GM23338 (cell line): Measurements from ENCODE around the gene ST6GALNAC6. TPM values are rescaled to one million over a fixed set of nuclear protein-coding genes. Genes with fewer than 3 reads are reported as not detected.

Source experiments
- ATAC-seq: fragments of 200-7000 bp; cut with Tn5 transposase; 3 replicates; pipeline ENCODE4 v1.9.1; 2020
- DNase-seq: peaks from one replicate; pipeline ENCODE4 v3.0.0-alpha.2; 2015; ENCODE audit warnings: low spot score
- H2AFZ ChIP-seq: fragments of 200-600 bp; sonication (generic); 2 replicates; pipeline ENCODE4 v1.8.0; 2016; ENCODE audit warnings: antibody characterized with exemption, mild to moderate bottlenecking, moderate library complexity
- H3F3A ChIP-seq: fragments of 200-600 bp; sonication (generic); replicated peaks from 2 replicates; pipeline ENCODE4 v1.8.0; 2017; ENCODE audit warnings: antibody characterized with exemption, mixed run types, low read depth
- H3K27ac ChIP-seq: fragments of 200-600 bp; sonication (generic); 2 replicates; pipeline ENCODE4 v1.6.1; 2016; ENCODE audit warnings: low read depth
- H3K27me3 ChIP-seq: fragments of 200-600 bp; sonication (generic); 2 replicates; pipeline ENCODE4 v1.8.0; 2016; ENCODE audit warnings: mild to moderate bottlenecking, mixed run types, moderate library complexity; ENCODE audit not compliant: insufficient read depth
- H3K36me3 ChIP-seq: fragments of 200-600 bp; sonication (generic); 2 replicates; pipeline ENCODE4 v1.8.0; 2016; ENCODE audit warnings: mild to moderate bottlenecking; ENCODE audit not compliant: insufficient read depth
- H3K4me1 ChIP-seq: fragments of 200-600 bp; sonication (generic); 2 replicates; pipeline ENCODE4 v1.8.0; 2016; ENCODE audit warnings: mild to moderate bottlenecking, moderate library complexity; ENCODE audit not compliant: insufficient read depth
- H3K4me2 ChIP-seq: fragments of 200-600 bp; sonication (generic); 2 replicates; pipeline ENCODE4 v1.7.1; 2017; ENCODE audit warnings: mixed run types
- H3K4me3 ChIP-seq: fragments of 200-600 bp; sonication (generic); 2 replicates; pipeline ENCODE4 v1.6.1; 2016; ENCODE audit warnings: mixed run types
- H3K79me2 ChIP-seq: fragments of 200-600 bp; sonication (generic); replicated peaks from 2 replicates; pipeline ENCODE4 v1.8.0; 2017; ENCODE audit warnings: mild to moderate bottlenecking; ENCODE audit not compliant: insufficient read depth
- H3K9me2 ChIP-seq: fragments of 200-600 bp; sonication (generic); 2 replicates; pipeline ENCODE4 v1.8.0; 2017; ENCODE audit not compliant: insufficient read depth
- H4K20me1 ChIP-seq: fragments of 200-600 bp; sonication (generic); replicated peaks from 2 replicates; pipeline ENCODE4 v1.8.0; 2017; ENCODE audit warnings: mild to moderate bottlenecking; ENCODE audit not compliant: insufficient read depth
- H3K27ac Mint-ChIP-seq: 2 replicates; pipeline ENCODE4 v1.8.0; 2020; ENCODE audit warnings: inconsistent platforms, mild to moderate bottlenecking, moderate library complexity, mixed read lengths
- H3K27me3 Mint-ChIP-seq: 3 replicates; pipeline ENCODE4 v1.8.0; 2022; ENCODE audit warnings: low read depth, mild to moderate bottlenecking, moderate library complexity, mixed read lengths, inconsistent platforms; ENCODE audit not compliant: insufficient read depth, poor library complexity
- H3K36me3 Mint-ChIP-seq: 3 replicates; pipeline ENCODE4 v1.8.0; 2021; ENCODE audit warnings: low read depth, mild to moderate bottlenecking, inconsistent platforms, moderate library complexity, mixed read lengths
- H3K4me1 Mint-ChIP-seq: 3 replicates; pipeline ENCODE4 v1.8.0; 2020; ENCODE audit warnings: mild to moderate bottlenecking, inconsistent platforms, mixed read lengths
- H3K4me3 Mint-ChIP-seq: 3 replicates; pipeline ENCODE4 v1.8.0; 2021; ENCODE audit warnings: moderate library complexity, mild to moderate bottlenecking, inconsistent platforms, mixed read lengths
- H3K9me3 Mint-ChIP-seq: 3 replicates; pipeline ENCODE4 v1.8.0; 2020; ENCODE audit warnings: moderate library complexity, mild to moderate bottlenecking, inconsistent platforms, mixed read lengths
- CREB1 ChIP-seq: fragments of 250-450 bp; sonication (Bioruptor Pico); IDR thresholded peaks from 2 replicates; pipeline ENCODE4 v1.5.0; 2020; ENCODE audit warnings: low read depth, mild to moderate bottlenecking, moderate library complexity
- CTCF ChIP-seq, 2 experiments: fragments of 200-600 bp in 1 of 2; sonication (generic) in 1 of 2; conservative IDR thresholded peaks; 2 replicates each; pipeline versions ENCODE4 v1.5.1 to v1.6.1; 2016 to 2017; ENCODE audit warnings: antibody characterized with exemption in 2 of 2, low read depth in 2 of 2, mild to moderate bottlenecking in 2 of 2, moderate library complexity in 1 of 2
- EZH2 ChIP-seq: fragments of 200-600 bp; sonication (generic); IDR thresholded peaks from one replicate; pipeline ENCODE4 v1.8.0; 2017; ENCODE audit warnings: antibody characterized with exemption, mild to moderate bottlenecking, low read depth; ENCODE audit not compliant: unreplicated experiment
- POLR2AphosphoS5 ChIP-seq: IDR thresholded peaks from 2 replicates; pipeline ENCODE4 v1.6.1; 2016; ENCODE audit warnings: antibody characterized with exemption, low read depth
- REST ChIP-seq: IDR thresholded peaks from one replicate; pipeline ENCODE4 v1.6.1; 2018; ENCODE audit warnings: antibody characterized with exemption; ENCODE audit not compliant: unreplicated experiment
- ZNF331 ChIP-seq: fragments of 250-450 bp; sonication (Bioruptor Pico); IDR thresholded peaks from 2 replicates; pipeline ENCODE4 v1.5.0; 2020; ENCODE audit warnings: low read depth, mild to moderate bottlenecking, moderate library complexity
- polyA plus RNA-seq: library from polyadenylated mRNA; unstranded; fragments of >200 nt; fragmentation: Nextera tagmentation; extraction: Ambion mirVana; gene quantifications from 2 replicates; pipeline ENCODE4 v1.2.1, GENCODE V29; 2016
- total RNA-seq: library from RNA; depleted of rRNA; stranded (reverse); fragments of >200 nt; shearing (Covaris generic); gene quantifications from 2 replicates; pipeline ENCODE4 v1.2.3, GENCODE V29; 2014

The ST6GALNAC6 gene
- total and polyA plus RNA-seq, 2 experiments from 2014 or later = 20.7 to 39.2 TPM

DNA sequence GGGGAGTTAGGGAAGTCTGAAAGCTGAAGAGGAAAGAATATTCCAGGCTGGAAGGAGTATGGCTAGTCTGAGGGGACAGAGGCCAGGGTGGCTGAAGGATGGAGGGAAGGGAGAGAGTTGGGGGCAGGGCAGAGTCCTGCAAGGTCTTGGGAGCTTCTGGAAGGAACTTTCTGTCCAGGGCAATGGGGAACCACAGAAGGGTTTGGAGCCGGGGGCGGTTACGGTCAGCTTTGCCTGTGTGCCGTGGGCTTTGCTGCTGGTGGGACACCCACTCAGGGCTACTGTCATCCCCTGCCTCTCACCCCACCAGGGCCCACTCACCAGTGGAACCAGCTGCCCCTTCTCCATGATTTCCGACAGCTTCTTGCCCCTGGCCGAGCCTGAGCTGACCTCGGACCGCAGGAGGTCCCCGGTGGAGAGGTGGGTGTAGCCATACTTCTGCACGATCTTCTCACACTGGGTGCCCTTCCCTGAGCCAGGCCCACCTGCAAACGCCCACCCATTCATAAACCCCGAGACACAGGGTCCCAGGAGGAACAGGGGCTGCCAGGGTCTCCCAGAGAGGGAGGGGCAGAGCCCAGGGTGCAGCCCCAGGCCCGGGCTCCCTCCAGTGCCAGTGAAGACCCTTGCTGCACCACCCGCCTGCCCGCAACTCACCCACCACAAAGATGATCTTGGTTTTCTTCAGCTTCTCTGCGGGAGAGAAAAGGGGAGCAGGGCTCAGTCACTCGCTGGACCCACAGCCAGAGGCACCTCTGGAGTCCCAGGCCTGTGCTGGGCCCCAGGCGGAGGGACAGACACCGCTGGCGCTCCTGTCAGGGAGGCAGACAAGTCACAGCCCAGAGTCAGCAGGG lies 26.8 kb downstream of the ST6GALNAC6 start:
- Histone ChIP-seq H2AFZ (no peak overlapping the region), H4K20me1 (no peaks in the 10 kb centered on the region), H3K4me2 (no peak overlapping the region), H3K4me3 (no peak overlapping the region), H3K36me3 (no peaks in the 10 kb centered on the region), H3K27me3 (0 out of 2 replicates have a peak, but pooled peaks cover under 1% of the 10 kb centered on the region), H3K4me1 (no peaks in the 10 kb centered on the region; the same call in 1 of the 2 replicates), H3F3A (0 out of 2 replicates have a peak, but pooled peaks cover 3% of the 10 kb centered on the region), H3K9me2 (no peaks in the 10 kb centered on the region), H3K79me2 (no peaks in the 10 kb centered on the region), H3K27ac (no peak overlapping the region)
- no peak overlapping the region for H3K27ac Mint-ChIP-seq
- 0 out of 3 replicates have a peak, but pooled peaks cover 3% of the 10 kb centered on the region for H3K36me3 Mint-ChIP-seq
- H3K27me3 Mint-ChIP-seq = peaks cover 19% of the 10 kb centered on the region
- no peaks in the 10 kb centered on the region for H3K9me3 Mint-ChIP-seq
- H3K4me1 Mint-ChIP-seq = peaks cover 16% of the 10 kb centered on the region
- no peak for DNase-seq
- ATAC-seq = no peak
- no peak overlapping the region; the same call in 2 of the 3 replicates for H3K4me3 Mint-ChIP-seq
- no peak for TF ChIP-seq POLR2AphosphoS5
- no peak for TF ChIP-seq CTCF (conservative IDR thresholded peaks at IDR 0.05; ENCODE audit: low read depth in 2 of 2)
- no peak for TF ChIP-seq CREB1 (CRISPR knock-in tag)
- no peak for TF ChIP-seq REST

DNA sequence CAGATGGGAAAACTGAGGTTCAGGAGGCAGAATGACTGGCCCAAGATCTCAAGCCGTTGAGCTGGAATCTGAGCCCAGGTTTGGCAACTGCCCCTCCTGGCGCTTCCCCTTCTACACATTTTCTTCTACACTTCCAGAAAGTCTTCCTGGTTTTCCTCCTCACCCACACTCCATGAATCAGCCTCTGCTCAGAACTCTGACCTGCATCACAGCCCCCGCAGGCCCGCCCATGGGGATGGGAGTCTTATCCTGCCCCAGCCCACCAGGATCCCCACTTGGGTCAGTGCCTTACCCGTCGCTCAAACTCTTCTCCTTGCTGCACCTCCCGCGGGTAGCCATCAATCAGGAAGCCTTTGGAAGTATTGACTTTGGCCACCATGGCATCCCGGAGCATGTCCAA lies 27.9 kb downstream of the ST6GALNAC6 start:
- Mint-ChIP-seq H3K27ac (no peak overlapping the region), H3K4me1 (peaks cover 20% of the 10 kb centered on the region), H3K36me3 (0 out of 3 replicates have a peak, but pooled peaks cover 4% of the 10 kb centered on the region), H3K27me3 (peaks cover 15% of the 10 kb centered on the region), H3K9me3 (no peaks in the 10 kb centered on the region), H3K4me3 (no peak overlapping the region; the same call in 2 of the 3 replicates)
- Histone ChIP-seq H3K79me2 (no peaks in the 10 kb centered on the region), H3K27ac (no peak overlapping the region), H3F3A (no peaks in the 10 kb centered on the region), H2AFZ (no peak overlapping the region), H3K27me3 (no peaks in the 10 kb centered on the region), H3K4me2 (no peak overlapping the region), H3K4me1 (no peaks in the 10 kb centered on the region; the same call in 1 of the 2 replicates), H3K4me3 (no peak overlapping the region), H3K9me2 (no peaks in the 10 kb centered on the region), H3K36me3 (no peaks in the 10 kb centered on the region), H4K20me1 (no peaks in the 10 kb centered on the region)
- no peak for DNase-seq
- no peak for ATAC-seq
- no peak for TF ChIP-seq POLR2AphosphoS5
- TF ChIP-seq CTCF (conservative IDR thresholded peaks at IDR 0.05; ENCODE audit: low read depth in 2 of 2) = no peak
- no peak for TF ChIP-seq CREB1 (CRISPR knock-in tag)
- no peak for TF ChIP-seq REST
- TF ChIP-seq EZH2 = no peak
- no peak for TF ChIP-seq ZNF331 (CRISPR knock-in tag)
